ENCODE measurements around the gene COL20A1. TPM values are rescaled to one million over a fixed set of nuclear protein-coding genes. Genes with fewer than 3 reads are reported as not detected.

COL20A1 gene
- total RNA-seq, 6 experiments from 2014 or later = not detected

GRCh38 chr20:63355781-63356295 lies 62.9 kb downstream of the COL20A1 start:
- no peak for ATAC-seq
- Histone ChIP-seq H3K27ac (no peak overlapping the region), H3K36me3 (peaks cover 0 to 3% (median 0%) of the 10 kb centered on the region in 4 donors), H3K4me1 (peaks cover 0 to 24% (median 7%) of the 10 kb centered on the region in 4 donors), H3K4me3 (no peak overlapping the region), H3K9me3 (no peaks in the 10 kb centered on the region), H3K27me3 (no peaks in the 10 kb centered on the region)
- DNase-seq = peak in 1 of 3 donors; percentile 46
- 20% methylated on average over 1 of the region's 11 CpGs for WGBS (ENCODE audit: insufficient coverage, low coverage, low lambda C conversion rate, missing lambda C conversion rate)
- intact Hi-C loops (cut with DNase I) = no loop called here
- no peak for TF ChIP-seq POLR2A (IDR thresholded peaks at IDR 0.05)
- no peak for TF ChIP-seq CTCF (IDR thresholded peaks at IDR 0.05)

- Histone ChIP-seq H3K4me3 (no peak overlapping the region), H3K9me3 (no peaks in the 10 kb centered on the region), H3K27me3 (no peaks in the 10 kb centered on the region), H3K4me1 (peaks cover 0 to 24% (median 7%) of the 10 kb centered on the region in 4 donors), H3K36me3 (peaks cover 0 to 3% (median 0%) of the 10 kb centered on the region in 4 donors), H3K27ac (no peak overlapping the region)
- intact Hi-C loops (cut with DNase I) = no loop called here
- ATAC-seq (no peak), DNase-seq (peak in 1 of 3 donors; percentile 39)
- TF ChIP-seq POLR2A (IDR thresholded peaks at IDR 0.05) (no peak), CTCF (IDR thresholded peaks at IDR 0.05) (no peak)
- WGBS (ENCODE audit: insufficient coverage, low coverage, low lambda C conversion rate, missing lambda C conversion rate) = no CpG with 5 or more reads among the region's 8 CpGs
Measured at GRCh38 chr20:63356511-63356910, 63.5 kb downstream of the COL20A1 start.

GRCh38 chr20:63356931-63357879 lies 64.2 kb downstream of the COL20A1 start:
- peak in 1 of 3 donors; percentile 49 for DNase-seq
- Histone ChIP-seq H3K27ac (no peak overlapping the region), H3K36me3 (peaks cover 0 to 3% (median 0%) of the 10 kb centered on the region in 4 donors), H3K27me3 (no peaks in the 10 kb centered on the region), H3K4me3 (no peak overlapping the region), H3K4me1 (peaks cover 0 to 24% (median 7%) of the 10 kb centered on the region in 4 donors), H3K9me3 (no peaks in the 10 kb centered on the region)
- TF ChIP-seq POLR2A (IDR thresholded peaks at IDR 0.05) = no peak
- WGBS (ENCODE audit: insufficient coverage, low coverage, low lambda C conversion rate, missing lambda C conversion rate) = 50% methylated on average over 8 of the region's 30 CpGs
- peak in 1 of 4 donors; percentile 20 for ATAC-seq
- intact Hi-C loops (cut with DNase I) = no loop called here

- H3K27me3 ChIP-seq = no peaks in the 10 kb centered on the region
- H3K4me1 ChIP-seq = peaks cover 0 to 32% (median 11%) of the 10 kb centered on the region in 4 donors
- intact Hi-C loops (cut with DNase I) = no loop called here
Measured at GRCh38 chr20:63357921-63358905, 65.2 kb downstream of the COL20A1 start.

More at GRCh38 chr20:63357921-63358905, 65.2 kb downstream of the COL20A1 start:
- ATAC-seq (peak; percentile 82 to 88 (median 85)), DNase-seq (peak; percentile 87 to 97 (median 87))
- H3K27ac ChIP-seq = peak overlapping the region in 1 of 3 donors; percentile 36
- no peak overlapping the region for H3K4me3 ChIP-seq
- no peaks in the 10 kb centered on the region for H3K9me3 ChIP-seq
- peaks cover 0 to 3% (median 0%) of the 10 kb centered on the region in 4 donors for H3K36me3 ChIP-seq
- no peak for TF ChIP-seq CTCF (IDR thresholded peaks at IDR 0.05)
- TF ChIP-seq POLR2A (IDR thresholded peaks at IDR 0.05) = no peak
- WGBS (ENCODE audit: insufficient coverage, low coverage, low lambda C conversion rate, missing lambda C conversion rate) = 23% methylated on average over 3 of the region's 26 CpGs

Data from right lobe of liver (tissue), 6 donors.